GM20431 (cell line): Measurements from ENCODE around the gene CYP27C1.

Experiments used
- in situ Hi-C: fragments of 300-500 bp; cut with MseI, MboI; formaldehyde crosslinking; loops from one replicate; pipeline ENCODE4 v1.15.0; 2020; ENCODE audit warnings: low sequenced_read_pairs; ENCODE audit not compliant: unreplicated experiment

CYP27C1 gene

DNA sequence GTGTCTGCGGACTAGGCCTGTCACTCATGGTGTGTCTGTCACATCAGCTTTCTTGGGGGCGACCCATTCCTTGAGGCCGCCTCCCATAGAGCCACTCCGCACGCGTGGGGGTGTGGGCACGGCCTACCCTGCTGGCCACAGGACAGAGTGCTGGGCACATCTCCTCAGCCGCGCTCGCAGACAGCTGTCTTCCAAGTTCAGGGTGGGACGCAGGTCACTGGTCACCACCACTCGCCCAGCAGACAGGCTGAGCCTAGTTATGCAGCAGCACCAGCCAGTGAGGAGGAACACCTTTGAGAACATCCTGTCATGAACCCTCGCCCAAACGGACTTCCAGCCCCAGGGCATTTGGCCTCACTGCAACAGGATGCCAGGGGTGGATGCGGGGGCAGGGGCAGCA is 82.4 kb downstream of the CYP27C1 start:
- in situ Hi-C loops: no loop called here

DNA sequence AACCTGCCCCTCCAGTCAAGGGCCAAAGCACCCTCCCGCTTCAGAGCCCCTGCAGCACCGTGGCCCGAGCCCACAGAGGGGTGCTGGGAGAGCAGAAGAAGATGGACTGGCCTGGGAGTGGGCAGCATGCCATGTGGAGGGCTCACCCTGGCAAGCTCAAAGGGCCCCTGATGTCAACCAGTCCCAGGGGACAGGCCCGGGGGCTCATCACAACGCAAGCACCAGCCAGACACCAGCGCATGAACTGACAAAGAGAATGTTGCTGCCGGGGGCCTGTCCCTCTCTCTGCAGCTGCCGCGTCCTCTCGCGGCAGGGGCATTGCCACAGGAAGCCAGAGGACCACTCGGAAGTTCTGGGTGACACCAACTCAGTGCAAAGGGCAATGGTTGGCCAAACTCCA is 82.9 kb downstream of the CYP27C1 start:
- in situ Hi-C loops: no loop called here

DNA sequence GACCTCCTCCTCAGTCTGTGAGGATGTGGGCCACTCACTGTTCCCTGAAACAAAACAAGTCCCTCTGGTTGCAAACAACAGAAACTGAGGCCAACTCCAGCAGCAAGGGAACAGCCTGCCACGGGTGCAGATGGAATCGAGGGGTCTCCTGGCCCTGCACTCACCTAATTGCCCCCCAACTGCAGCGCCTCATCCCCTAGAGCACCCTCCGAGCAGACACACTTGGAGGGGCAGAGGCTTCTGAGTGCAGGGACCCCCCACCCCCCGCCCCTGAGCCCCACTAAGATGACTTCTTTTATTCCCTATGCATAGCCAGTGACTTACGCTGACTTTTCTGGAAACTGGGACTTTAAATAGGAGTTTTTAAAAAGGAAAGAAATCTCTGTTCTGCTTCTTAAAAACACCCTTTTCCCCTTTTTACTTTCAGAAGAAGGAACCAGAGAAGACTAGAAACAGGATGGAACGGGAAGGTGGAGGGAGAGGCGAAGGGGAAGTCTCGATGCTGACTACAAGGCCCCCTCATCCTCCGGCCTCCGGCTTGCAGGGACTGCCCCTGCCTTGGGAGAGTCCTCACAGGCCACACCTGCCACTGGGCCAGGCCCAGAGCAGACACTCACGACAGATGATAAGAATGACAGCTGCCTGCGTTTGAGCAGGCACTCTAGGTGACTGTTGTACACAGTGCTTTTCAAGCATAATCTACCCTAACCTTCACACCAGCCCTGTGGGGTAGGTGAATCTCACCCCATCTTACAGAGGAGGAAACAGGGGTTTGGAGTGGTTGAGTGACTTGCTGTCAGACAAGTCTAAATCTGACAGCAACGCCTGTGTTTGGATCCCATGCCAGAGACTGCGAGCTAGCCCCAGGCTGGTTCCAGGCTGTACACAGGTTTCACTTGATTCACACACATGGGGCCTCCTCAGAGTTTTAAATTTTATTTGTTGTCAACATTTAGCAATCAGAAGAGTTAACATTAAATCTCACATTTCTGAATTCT is 85.0 kb downstream of the CYP27C1 start:
- in situ Hi-C loops: no loop called here

DNA sequence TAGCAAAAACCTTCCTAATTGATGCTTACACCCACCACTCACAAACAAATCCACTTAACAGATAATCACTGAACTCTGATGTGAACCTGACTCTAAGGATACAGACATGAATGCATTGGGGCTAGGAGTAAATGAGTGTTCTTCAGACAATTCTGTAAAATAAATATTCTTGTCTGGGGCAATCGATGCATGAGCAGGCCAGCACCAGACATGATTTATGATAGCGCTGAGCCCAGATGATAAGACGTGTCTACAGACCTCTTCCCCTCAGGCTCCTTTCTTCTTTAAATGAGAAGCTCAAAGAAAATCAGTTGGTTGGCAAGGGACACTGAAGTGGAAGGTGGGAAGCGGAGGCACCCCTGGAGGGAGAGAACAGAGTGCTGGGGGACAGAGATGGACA is 85.9 kb downstream of the CYP27C1 start:
- in situ Hi-C loops: no loop called here
